CD4-positive, alpha-beta T cell treated with Interleukin-2 at 100 ng/mL for 4 hours (primary cell): ENCODE results near the gene MSI2.

Source experiments
- DNase-seq: peaks from one replicate; pipeline ENCODE4 v3.0.0-alpha.2; 2020; ENCODE audit warnings: low spot score

Gene MSI2

GRCh38 chr17:57343717-57344116, 87.4 kb downstream of the MSI2 start:
- no peak for DNase-seq

- DNase-seq, result no peak
Measured at GRCh38 chr17:57344261-57344660, 87.9 kb downstream of the MSI2 start.

GRCh38 chr17:57349541-57350247, 93.4 kb downstream of the MSI2 start:
- DNase-seq, result no peak

GRCh38 chr17:57350266-57350665, 93.9 kb downstream of the MSI2 start:
- DNase-seq, result no peak

GRCh38 chr17:57352665-57353175, 96.4 kb downstream of the MSI2 start:
- DNase-seq, result no peak

GRCh38 chr17:57354673-57355072, 98.3 kb downstream of the MSI2 start:
- no peak for DNase-seq

- no peak for DNase-seq
Measured at GRCh38 chr17:57355090-57355859, 99.0 kb downstream of the MSI2 start.

- no peak for DNase-seq
Measured at GRCh38 chr17:57356153-57356718, 99.9 kb downstream of the MSI2 start.

- no peak for DNase-seq
Measured at GRCh38 chr17:57356719-57357391, 100.5 kb downstream of the MSI2 start.

GRCh38 chr17:57357392-57357784, 101.1 kb downstream of the MSI2 start:
- DNase-seq, result no peak

- no peak for DNase-seq
Measured at GRCh38 chr17:57357830-57358430, 101.6 kb downstream of the MSI2 start.

- no peak for DNase-seq
Measured at GRCh38 chr17:57360266-57360665, 103.9 kb downstream of the MSI2 start.

- no peak for DNase-seq
Measured at GRCh38 chr17:57362797-57363556, 106.7 kb downstream of the MSI2 start.

GRCh38 chr17:57363580-57363979, 107.3 kb downstream of the MSI2 start:
- no peak for DNase-seq

- DNase-seq, result no peak
Measured at GRCh38 chr17:57363998-57364643, 107.8 kb downstream of the MSI2 start.

- no peak for DNase-seq
Measured at GRCh38 chr17:57365420-57365819, 109.1 kb downstream of the MSI2 start.

- DNase-seq, result no peak
Measured at GRCh38 chr17:57366177-57366557, 109.8 kb downstream of the MSI2 start.

- no peak for DNase-seq
Measured at GRCh38 chr17:57366558-57367351, 110.4 kb downstream of the MSI2 start.

GRCh38 chr17:57368637-57369336, 112.5 kb downstream of the MSI2 start:
- no peak for DNase-seq
